Endothelial cell of umbilical vein (primary cell): Measurements from ENCODE around the gene KIAA0930.

Source experiments
- MYC ChIP-seq: IDR thresholded peaks from one replicate; pipeline ENCODE4 v1.6.1; 2011; ENCODE audit warnings: mild to moderate bottlenecking, low read depth, low read length
- POLR2A ChIP-seq: IDR thresholded peaks from 2 replicates; pipeline ENCODE4 v1.6.1; 2012; ENCODE audit warnings: low read depth, mild to moderate bottlenecking, control low read depth, low read length
- TF ChIP-seq, protein P1 (sequence below), 2 donors: IDR thresholded peaks; 1 replicate in 1 of 2; 2 replicates in 1 of 2; pipeline ENCODE4 v1.5.1; 2011; ENCODE audit warnings: low read length in 2 of 2, mild to moderate bottlenecking in 2 of 2, moderate library complexity in 2 of 2, control low read depth in 1 of 2, inconsistent platforms in 1 of 2, low read depth in 1 of 2; ENCODE audit not compliant: insufficient read depth in 1 of 2; ENCODE audit errors: extremely low read depth in 1 of 2

DNA sequence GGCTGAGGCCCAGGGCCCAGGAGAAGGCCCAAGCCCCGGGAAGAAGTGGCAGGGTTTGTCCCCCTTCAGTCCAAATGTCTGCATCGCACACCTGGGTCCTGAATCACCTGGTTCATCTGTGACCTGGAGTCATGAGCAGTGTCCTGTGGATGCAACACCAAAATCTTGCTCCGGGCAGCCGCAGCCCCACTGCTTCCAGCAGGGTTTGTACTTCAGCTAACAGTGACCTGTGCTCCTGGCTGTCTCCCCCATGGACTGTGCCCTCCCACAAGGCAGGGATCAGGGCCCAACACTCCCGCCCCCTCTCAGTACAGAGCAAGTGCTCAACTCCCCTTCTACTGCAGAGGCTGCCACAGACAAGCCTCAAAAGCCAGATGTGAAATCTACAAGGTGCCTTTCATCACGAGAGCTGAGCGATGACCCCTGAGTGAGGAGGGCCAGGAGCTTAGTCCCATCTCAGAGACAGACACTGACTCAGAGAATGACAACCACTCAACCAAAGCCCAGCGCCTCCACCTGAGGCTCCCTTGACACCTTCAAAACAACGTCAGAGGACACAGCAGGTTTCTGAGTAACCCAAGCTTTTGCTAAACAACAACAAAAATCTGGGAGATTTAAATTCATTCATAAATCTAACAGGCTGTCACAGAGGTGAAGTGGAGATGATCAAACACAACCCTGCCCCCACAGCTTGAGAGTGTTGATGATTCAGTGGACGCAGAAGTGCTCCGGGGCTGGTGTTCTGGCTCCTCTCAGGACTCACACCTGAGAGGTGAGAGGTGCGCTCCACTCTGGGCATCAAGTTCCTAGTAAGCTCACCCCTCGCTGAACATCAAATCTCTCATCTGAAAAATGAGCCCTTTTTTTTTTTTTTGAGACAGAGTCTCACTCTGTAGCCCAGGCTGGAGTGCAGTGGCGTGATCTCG lies 3.4 kb downstream of the KIAA0930 start:
- TF ChIP-seq, protein P1, sequence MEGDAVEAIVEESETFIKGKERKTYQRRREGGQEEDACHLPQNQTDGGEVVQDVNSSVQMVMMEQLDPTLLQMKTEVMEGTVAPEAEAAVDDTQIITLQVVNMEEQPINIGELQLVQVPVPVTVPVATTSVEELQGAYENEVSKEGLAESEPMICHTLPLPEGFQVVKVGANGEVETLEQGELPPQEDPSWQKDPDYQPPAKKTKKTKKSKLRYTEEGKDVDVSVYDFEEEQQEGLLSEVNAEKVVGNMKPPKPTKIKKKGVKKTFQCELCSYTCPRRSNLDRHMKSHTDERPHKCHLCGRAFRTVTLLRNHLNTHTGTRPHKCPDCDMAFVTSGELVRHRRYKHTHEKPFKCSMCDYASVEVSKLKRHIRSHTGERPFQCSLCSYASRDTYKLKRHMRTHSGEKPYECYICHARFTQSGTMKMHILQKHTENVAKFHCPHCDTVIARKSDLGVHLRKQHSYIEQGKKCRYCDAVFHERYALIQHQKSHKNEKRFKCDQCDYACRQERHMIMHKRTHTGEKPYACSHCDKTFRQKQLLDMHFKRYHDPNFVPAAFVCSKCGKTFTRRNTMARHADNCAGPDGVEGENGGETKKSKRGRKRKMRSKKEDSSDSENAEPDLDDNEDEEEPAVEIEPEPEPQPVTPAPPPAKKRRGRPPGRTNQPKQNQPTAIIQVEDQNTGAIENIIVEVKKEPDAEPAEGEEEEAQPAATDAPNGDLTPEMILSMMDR (IDR thresholded peaks at IDR 0.05; ENCODE audit: extremely low read depth in 1 of 2, insufficient read depth in 1 of 2, low read depth in 1 of 2, low read length in 2 of 2), result no peak
- TF ChIP-seq MYC (no peak), POLR2A (no peak)
